HG02798 (cell line): ENCODE results near the gene SPPL2A.
"Not testable (repeated sequence)": the region's sequence is repeated elsewhere in the genome, so short reads cannot be mapped to it uniquely, and the experiment has no call there.

Experiments
- ATAC-seq: cut with Tn5 transposase; IDR thresholded peaks from one replicate; pipeline ENCODE4 v1.9.1; 2021; ENCODE audit warnings: mild to moderate bottlenecking; ENCODE audit not compliant: unreplicated experiment, poor library complexity

SPPL2A gene

GRCh38 chr15:50765195-50765967 lies at the start of gene SPPL2A:
Gene SPPL2A (minus strand): TSS chr15:50765706. CDS start chr15:50765533, 173 bp downstream.
- peak; percentile 90 for ATAC-seq

- ATAC-seq: no peak
Measured at GRCh38 chr15:50814634-50815033, 49.1 kb upstream of the SPPL2A start.

GRCh38 chr15:50813865-50814264 lies 48.4 kb upstream of the SPPL2A start:
- ATAC-seq: no peak

GRCh38 chr15:50813089-50813488 lies 47.6 kb upstream of the SPPL2A start:
- ATAC-seq: no peak

GRCh38 chr15:50812181-50812506 lies 46.6 kb upstream of the SPPL2A start:
- not testable (repeated sequence) for ATAC-seq

- not testable (repeated sequence) for ATAC-seq
Measured at GRCh38 chr15:50811461-50812180, 46.1 kb upstream of the SPPL2A start.

GRCh38 chr15:50810128-50810527 lies 44.6 kb upstream of the SPPL2A start:
- ATAC-seq: no peak

- ATAC-seq: no peak
Measured at GRCh38 chr15:50808728-50809127, 43.2 kb upstream of the SPPL2A start.

GRCh38 chr15:50803479-50804180 lies 38.1 kb upstream of the SPPL2A start:
- ATAC-seq: no peak

GRCh38 chr15:50800715-50801114 lies 35.2 kb upstream of the SPPL2A start:
- ATAC-seq: no peak

GRCh38 chr15:50798684-50799083 lies 33.2 kb upstream of the SPPL2A start:
- no peak for ATAC-seq

GRCh38 chr15:50797926-50798325 lies 32.4 kb upstream of the SPPL2A start:
- no peak for ATAC-seq

GRCh38 chr15:50791486-50791885 lies 26.0 kb upstream of the SPPL2A start:
- no peak for ATAC-seq

- no peak for ATAC-seq
Measured at GRCh38 chr15:50790778-50791453, 25.4 kb upstream of the SPPL2A start.

- no peak for ATAC-seq
Measured at GRCh38 chr15:50786871-50787270, 21.4 kb upstream of the SPPL2A start.

GRCh38 chr15:50786438-50786837 lies 20.9 kb upstream of the SPPL2A start:
- ATAC-seq: no peak

- no peak for ATAC-seq
Measured at GRCh38 chr15:50783895-50784294, 18.4 kb upstream of the SPPL2A start.

GRCh38 chr15:50783411-50783810 lies 17.9 kb upstream of the SPPL2A start:
- no peak for ATAC-seq

GRCh38 chr15:50778086-50778485 lies 12.6 kb upstream of the SPPL2A start:
- no peak for ATAC-seq

- no peak for ATAC-seq
Measured at GRCh38 chr15:50777042-50777441, 11.5 kb upstream of the SPPL2A start.

- no peak for ATAC-seq
Measured at GRCh38 chr15:50774450-50774849, 8.9 kb upstream of the SPPL2A start.
